SK-N-MC (cell line): Measurements from ENCODE around the gene CAPN11.

Experiments
- EZH2 ChIP-seq: fragments of 200-600 bp; sonication (generic); IDR thresholded peaks from one replicate; pipeline ENCODE4 v1.6.1; 2017; ENCODE audit warnings: antibody characterized with exemption
- POLR2AphosphoS5 ChIP-seq: IDR thresholded peaks from 2 replicates; pipeline ENCODE4 v1.6.1; 2012; ENCODE audit warnings: mild to moderate bottlenecking, low read depth, low read length, borderline replicate concordance

DNA sequence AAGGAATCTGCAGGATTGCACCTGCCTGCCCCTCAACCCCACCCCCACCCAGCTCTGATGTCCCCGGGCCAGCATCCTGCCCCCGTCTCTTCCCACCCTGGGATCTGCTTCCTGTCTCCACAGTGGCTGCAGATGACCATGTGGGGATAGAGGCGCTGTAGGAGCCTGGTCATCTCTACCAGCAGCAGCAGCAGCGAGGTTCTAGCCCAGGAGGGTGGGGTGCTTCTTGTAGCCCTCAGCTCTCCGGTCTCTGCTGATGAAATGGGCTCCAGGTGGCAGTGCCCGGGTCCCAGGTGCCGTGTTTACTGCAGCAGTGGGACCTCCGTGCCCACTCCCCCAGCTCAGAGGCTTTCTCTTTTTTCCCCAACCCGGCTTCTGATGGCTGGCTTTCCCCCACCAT, 25.2 kb downstream of the CAPN11 start:
- TF ChIP-seq POLR2AphosphoS5 (no peak), EZH2 (no peak)
